ENCODE data around the gene SEPTIN12. TPM values are rescaled to one million over a fixed set of nuclear protein-coding genes. Genes with fewer than 3 reads are reported as not detected.

SEPTIN12 gene
- total and polyA plus RNA-seq, 2 of the 4 experiments (the other 2 are of a cell fraction) = not detected

- no peak for TF ChIP-seq USF2 (IDR thresholded peaks at IDR 0.05; ENCODE audit: low read depth, low read length)
Observed at GRCh38 chr16:4733211-4733742, 54.9 kb downstream of the SEPTIN12 start (continued).

GRCh38 chr16:4729876-4730275, 58.3 kb downstream of the SEPTIN12 start:
- H4K8ac ChIP-seq (ENCODE audit: low read depth in 2 of 2, low read length in 2 of 2) = no peak overlapping the region
- dilution Hi-C loops (cut with HindIII; ENCODE audit: low sequenced_read_pairs, unreplicated experiment) (no loop called here), in situ Hi-C loops (cut with MboI; ENCODE audit: low sequenced_read_pairs) (no loop called here), intact Hi-C loops (cut with micrococcal nuclease) (no loop called here)
- no peak overlapping the region for H2BK120ac ChIP-seq (ENCODE audit: low read depth, low read length)
- peaks cover 3% of the 10 kb centered on the region; the same call in 1 of the 2 replicates for H4K20me1 ChIP-seq (ENCODE audit: insufficient read depth, low read length)
- ChIA-PET POLR2A (ENCODE audit: unreplicated experiment) (no interaction called here), CTCF (no interaction called here)
- no peak overlapping the region for H4K5ac ChIP-seq (ENCODE audit: low read depth, low read length)
- no peak overlapping the region for H2BK20ac ChIP-seq (ENCODE audit: low read depth, low read length)
- H3K23ac ChIP-seq (ENCODE audit: low read depth, low read length) = no peak overlapping the region; the same call in 1 of the 2 replicates
- 97% methylated on average over 10 of the region's 15 CpGs; no CpG with 5 or more reads in 1 of the 2 experiments for WGBS, 2 experiments (ENCODE audit: extremely low coverage in 2 of 2, insufficient read length in 1 of 2)
- H2AK9ac ChIP-seq (replicated peaks; ENCODE audit: low read depth, low read length, poor library complexity) = peak overlapping the region; percentile 20
- H3K56ac ChIP-seq (ENCODE audit: extremely low read depth, insufficient read depth, low read length) = no peak overlapping the region
- no peaks in the 10 kb centered on the region for H3K27me3 ChIP-seq (ENCODE audit: control insufficient read depth, insufficient read depth, low read length)
- H3K4ac ChIP-seq (ENCODE audit: low read depth, low read length) = no peak overlapping the region
- DNase-seq = no peak
- no peak overlapping the region for H4K91ac ChIP-seq (ENCODE audit: insufficient read depth, low read depth, low read length)
- no peak overlapping the region for H3K18ac ChIP-seq (ENCODE audit: low read depth, low read length)
- BruUV-seq (replicated peaks) = no TSS peak
- no peak overlapping the region for H3K14ac ChIP-seq (replicated peaks; ENCODE audit: low read depth, low read length)
- H3K4me3 ChIP-seq (ENCODE audit: insufficient read depth, low read depth, low read length) = no peak overlapping the region
- H2AFZ ChIP-seq (replicated peaks; ENCODE audit: low read length, poor library complexity) = no peak overlapping the region
- H3K4me1 ChIP-seq (ENCODE audit: control insufficient read depth, insufficient read depth, low read length) = no peaks in the 10 kb centered on the region
- H3K27ac ChIP-seq (ENCODE audit: insufficient read depth, low read length) = no peak overlapping the region
- H3K79me1 ChIP-seq (ENCODE audit: low read depth in 1 of 2, low read length in 2 of 2) = peaks cover 19 to 54% of the 10 kb centered on the region in 2 experiments
- peaks cover 38% of the 10 kb centered on the region for H3K36me3 ChIP-seq (ENCODE audit: control insufficient read depth, insufficient read depth, low read length)
- H3K9me1 ChIP-seq (ENCODE audit: insufficient read depth, low read length) = peaks cover 4% of the 10 kb centered on the region; the same call in 1 of the 2 replicates
- H2AK5ac ChIP-seq (ENCODE audit: low read depth, low read length) = no peak overlapping the region
- no peak overlapping the region for H2BK15ac ChIP-seq (ENCODE audit: low read depth, low read length)
- no peak for ATAC-seq (ENCODE audit: low read depth)
- no peaks in the 10 kb centered on the region for H3K9me3 ChIP-seq (ENCODE audit: control insufficient read depth, insufficient read depth, low read length)
- H2BK5ac ChIP-seq (ENCODE audit: low read depth, low read length, poor library complexity, severe bottlenecking) = no peak overlapping the region
- no peak overlapping the region for H3K9ac ChIP-seq (ENCODE audit: low read depth, low read length)
- no peak overlapping the region for H3K4me2 ChIP-seq (ENCODE audit: low read depth, low read length)
- TF ChIP-seq ELK1 (IDR thresholded peaks at IDR 0.05; ENCODE audit: borderline replicate concordance, low read depth, low read length) = no peak
- no peak for TF ChIP-seq NFE2L2 (IDR thresholded peaks at IDR 0.05; ENCODE audit: low read depth, low read length)
- no peak for TF ChIP-seq MXI1 (IDR thresholded peaks at IDR 0.05; ENCODE audit: borderline replicate concordance, low read depth, low read length)
- no peak for TF ChIP-seq BHLHE40 (IDR thresholded peaks at IDR 0.05; ENCODE audit: low read depth, low read length)
- no peak for TF ChIP-seq RFX5 (IDR thresholded peaks at IDR 0.05; ENCODE audit: low read depth, low read length)
- no peak for TF ChIP-seq SMC3 (IDR thresholded peaks at IDR 0.05; ENCODE audit: low read depth, low read length)
- no peak for TF ChIP-seq CHD1 (IDR thresholded peaks at IDR 0.05; ENCODE audit: low read depth, low read length)
- no peak for TF ChIP-seq MAFK (IDR thresholded peaks at IDR 0.05; ENCODE audit: low read depth, low read length)
- TF ChIP-seq USF2 (IDR thresholded peaks at IDR 0.05; ENCODE audit: low read depth, low read length) = no peak
- no peak for TF ChIP-seq CEBPB (IDR thresholded peaks at IDR 0.05; ENCODE audit: low read depth, low read length)
- TF ChIP-seq RCOR1 (IDR thresholded peaks at IDR 0.05; ENCODE audit: insufficient replicate concordance, low read length) = no peak
- no peak for TF ChIP-seq FOS (IDR thresholded peaks at IDR 0.05; ENCODE audit: low read depth, low read length)
- TF ChIP-seq POLR2A (IDR thresholded peaks at IDR 0.05; ENCODE audit: low read depth, low read length) = no peak
- TF ChIP-seq RAD21 (IDR thresholded peaks at IDR 0.05; ENCODE audit: low read length) = no peak
- no peak for TF ChIP-seq MAZ (IDR thresholded peaks at IDR 0.05; ENCODE audit: borderline replicate concordance, low read depth, low read length)

Data from IMR-90 (cell line).